GM12874 (cell line): ENCODE data around the gene PATJ.

Experiments used
- CTCF ChIP-seq: IDR thresholded peaks from 2 replicates; pipeline ENCODE4 v1.5.1; 2011; ENCODE audit warnings: low read depth, mild to moderate bottlenecking, control low read depth, low read length, moderate library complexity; ENCODE audit not compliant: insufficient read depth

Gene PATJ

DNA sequence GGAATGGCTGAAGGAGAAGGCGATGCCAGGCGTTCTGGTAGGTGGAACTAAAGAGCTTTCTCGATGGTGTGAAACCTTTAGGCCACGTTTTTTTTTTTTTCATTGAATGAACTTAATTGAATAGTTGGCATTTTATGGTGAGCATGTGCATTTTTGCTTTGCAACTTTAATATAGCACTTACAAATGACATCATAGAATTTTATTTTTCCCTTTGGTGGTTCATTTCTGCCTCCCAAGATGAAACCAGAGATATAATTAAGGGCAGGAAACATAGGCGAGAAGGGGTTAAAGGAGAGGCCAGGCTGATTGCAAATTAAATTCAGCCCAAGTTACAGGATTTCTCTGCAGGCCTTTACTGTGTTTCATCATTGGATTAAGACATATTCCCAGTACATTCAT lies 366.8 kb downstream of the PATJ start:
- no peak for TF ChIP-seq CTCF

DNA sequence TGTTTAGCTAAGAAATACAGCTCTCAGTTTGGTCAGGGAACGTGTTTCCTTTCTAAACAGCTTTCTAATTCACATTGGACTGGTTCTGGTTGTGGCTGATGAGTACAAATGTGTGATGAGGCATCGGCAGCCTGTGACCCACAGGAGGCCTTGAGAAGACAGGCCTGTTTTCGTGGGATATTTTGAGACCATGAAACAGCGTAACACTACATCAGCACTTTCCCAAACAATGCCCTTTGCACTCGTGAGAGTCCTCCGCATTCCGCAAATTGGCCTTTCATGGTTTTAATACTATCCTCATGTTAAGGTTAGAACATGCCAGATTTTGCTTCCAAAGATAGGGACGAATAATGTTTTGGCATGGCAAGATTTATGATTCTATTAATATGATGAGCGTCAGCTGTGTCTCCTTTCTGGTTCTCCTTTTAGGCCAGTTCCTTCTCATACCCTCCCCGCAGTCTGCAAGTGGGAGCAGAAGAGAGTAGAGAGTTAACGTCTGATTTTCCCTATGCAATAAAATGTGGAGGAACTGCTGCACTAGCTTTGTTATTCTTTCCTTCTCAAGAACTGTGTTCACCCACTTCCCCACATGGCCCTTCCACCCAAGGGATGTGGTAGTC lies 368.0 kb downstream of the PATJ start:
- TF ChIP-seq CTCF, result no peak

DNA sequence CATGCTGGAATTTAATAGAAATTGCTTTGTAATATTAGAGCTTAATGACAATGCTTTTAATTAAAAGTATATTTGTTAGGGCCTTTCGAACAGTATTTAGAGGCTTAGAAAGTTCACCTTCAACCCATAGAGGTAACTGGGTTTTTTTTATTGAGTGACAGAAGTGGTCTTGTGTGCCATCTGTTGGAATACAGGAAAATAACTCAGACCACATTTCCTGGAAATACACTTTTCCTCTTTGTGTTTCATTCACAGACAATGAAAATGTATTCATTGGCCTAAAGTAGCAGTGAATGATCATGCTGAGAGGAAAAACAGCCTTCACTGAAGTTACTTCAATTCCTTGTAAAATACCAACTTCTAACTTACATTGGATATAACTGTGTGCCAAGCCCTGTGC lies 368.8 kb downstream of the PATJ start:
- TF ChIP-seq CTCF, result no peak

- no peak for TF ChIP-seq CTCF
Measured at GRCh38 chr1:62113507-62113906, 371.2 kb downstream of the PATJ start.

- TF ChIP-seq CTCF, result no peak
Measured at GRCh38 chr1:62117018-62117750, 374.9 kb downstream of the PATJ start.

- TF ChIP-seq CTCF, result no peak
Measured at GRCh38 chr1:62126579-62127290, 384.5 kb downstream of the PATJ start.

GRCh38 chr1:62128745-62129144 lies 386.5 kb downstream of the PATJ start:
- no peak for TF ChIP-seq CTCF
